Measurements from ENCODE around the gene MYORG.
A peak's percentile ranks its signal among the peaks of the same experiment; 100 is the strongest.
"Not testable (repeated sequence)": the region's sequence is repeated elsewhere in the genome, so short reads cannot be mapped to it uniquely, and the experiment has no call there.

The MYORG gene

DNA sequence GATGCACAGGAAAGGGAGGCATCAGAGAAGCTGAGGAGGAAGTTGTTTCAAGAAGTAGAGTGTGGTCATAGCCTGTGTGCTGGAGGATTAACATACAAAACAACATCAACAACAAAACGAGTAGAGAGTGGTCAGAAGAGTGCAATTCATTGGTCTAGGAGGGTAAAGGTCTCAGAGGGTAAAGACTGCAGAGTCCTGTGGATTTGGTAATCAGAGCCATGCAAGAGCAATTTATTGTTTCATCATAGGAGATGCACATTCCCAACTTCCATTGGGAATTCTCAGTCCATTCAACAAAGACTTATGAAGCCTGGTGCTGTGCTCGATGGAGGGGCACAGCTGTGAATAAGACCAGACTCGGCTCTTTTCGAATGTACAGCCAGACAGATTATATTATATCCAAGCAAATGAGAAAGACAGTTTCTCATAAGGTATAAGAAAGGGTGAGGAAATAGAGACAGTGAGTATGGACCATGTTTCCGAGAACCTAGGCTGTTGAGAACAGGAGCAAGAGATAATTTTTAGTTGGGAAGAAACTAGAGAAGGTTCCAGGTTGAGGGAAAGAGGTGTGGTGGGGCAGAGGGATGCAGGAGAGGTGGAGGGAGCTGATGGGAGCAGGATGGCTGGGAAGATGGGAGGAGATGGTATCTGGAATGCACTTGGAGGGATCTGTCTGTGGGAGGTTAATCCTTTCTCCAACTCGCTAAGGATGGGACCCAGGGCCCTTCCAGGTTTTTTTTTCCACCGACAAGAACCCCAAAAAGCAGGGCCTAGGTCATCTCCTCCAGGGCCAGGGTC is 7.9 kb upstream of the MYORG start:
- no peak for DNase-seq

DNA sequence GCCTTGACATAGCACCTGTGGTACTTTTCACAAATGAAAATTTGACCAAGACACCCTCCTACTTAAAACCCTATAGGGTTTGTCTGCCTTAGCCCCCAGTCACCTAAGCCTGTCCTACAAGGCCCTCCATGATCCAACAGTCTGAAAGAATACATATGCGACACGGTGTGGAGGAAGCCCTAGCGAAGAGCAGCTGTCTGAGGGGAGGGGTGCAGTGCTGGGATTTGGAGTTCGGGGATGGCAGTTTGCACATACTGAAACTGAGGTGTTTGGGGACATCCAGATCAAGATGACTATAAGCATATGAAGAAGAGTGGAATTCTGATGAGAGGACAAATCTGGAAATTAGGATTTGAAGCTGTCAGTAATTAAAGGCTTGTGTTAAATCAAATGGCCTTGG is 7.2 kb upstream of the MYORG start:
- DNase-seq, result no peak

DNA sequence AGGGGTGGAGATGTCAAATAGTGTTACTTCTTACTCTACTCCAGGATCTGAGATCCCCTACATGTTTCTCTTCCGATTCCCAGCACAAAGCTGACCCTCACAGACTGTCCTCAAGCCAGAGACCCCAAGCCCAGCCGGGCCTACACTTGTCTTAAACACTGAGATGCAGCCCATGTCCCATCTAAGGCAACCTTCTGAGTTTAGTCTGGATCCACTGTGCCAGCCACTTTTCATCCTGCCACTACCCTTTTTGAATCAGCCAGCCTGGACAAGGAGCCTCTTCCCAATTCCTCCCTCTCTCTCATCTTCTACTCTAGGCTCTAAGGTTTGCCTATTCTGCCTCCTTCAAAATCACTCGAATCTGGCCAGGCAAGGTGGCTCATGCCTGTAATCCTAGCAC is 6.2 kb upstream of the MYORG start:
- no peak for DNase-seq

DNA sequence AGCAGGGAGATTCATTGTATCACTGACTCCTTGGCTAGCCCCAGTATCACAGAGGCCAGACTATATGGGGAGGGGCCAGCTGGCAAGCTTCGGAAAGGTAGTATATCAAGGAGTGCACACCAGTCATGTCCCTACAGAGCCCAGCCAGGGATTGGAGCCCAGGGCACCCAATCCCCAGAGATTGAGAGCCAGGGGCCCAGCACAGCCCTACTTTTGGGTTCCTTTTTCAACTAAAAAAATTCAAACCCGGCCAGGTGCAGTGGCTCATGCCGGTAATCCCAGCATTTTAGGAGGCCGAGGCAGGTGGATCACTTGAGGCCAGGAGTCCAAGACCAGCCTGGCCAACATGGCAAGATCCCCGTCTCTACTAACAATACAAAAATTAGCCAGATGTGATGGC is 5.4 kb upstream of the MYORG start:
- no peak for DNase-seq

DNA sequence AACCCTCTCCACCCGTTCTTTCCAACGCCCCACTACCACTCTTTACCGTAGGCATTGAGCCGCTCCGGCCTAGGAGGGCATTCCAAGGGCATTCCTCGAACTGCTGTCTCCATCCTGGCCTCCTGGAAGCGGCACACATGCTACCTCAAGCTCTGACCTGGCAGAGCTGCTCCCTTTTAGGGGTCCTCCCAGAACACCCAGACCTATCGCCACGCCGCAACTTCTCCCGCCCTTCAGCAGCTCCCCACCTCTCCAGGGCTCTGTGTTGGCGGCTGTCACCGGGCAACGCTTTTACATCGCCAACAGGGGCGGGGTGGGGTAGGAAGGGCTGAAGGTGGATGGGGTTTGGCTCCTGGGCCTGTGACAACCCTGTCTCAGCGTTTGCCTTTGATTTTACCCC is 4.6 kb upstream of the MYORG start:
- DNase-seq, result no peak

DNA sequence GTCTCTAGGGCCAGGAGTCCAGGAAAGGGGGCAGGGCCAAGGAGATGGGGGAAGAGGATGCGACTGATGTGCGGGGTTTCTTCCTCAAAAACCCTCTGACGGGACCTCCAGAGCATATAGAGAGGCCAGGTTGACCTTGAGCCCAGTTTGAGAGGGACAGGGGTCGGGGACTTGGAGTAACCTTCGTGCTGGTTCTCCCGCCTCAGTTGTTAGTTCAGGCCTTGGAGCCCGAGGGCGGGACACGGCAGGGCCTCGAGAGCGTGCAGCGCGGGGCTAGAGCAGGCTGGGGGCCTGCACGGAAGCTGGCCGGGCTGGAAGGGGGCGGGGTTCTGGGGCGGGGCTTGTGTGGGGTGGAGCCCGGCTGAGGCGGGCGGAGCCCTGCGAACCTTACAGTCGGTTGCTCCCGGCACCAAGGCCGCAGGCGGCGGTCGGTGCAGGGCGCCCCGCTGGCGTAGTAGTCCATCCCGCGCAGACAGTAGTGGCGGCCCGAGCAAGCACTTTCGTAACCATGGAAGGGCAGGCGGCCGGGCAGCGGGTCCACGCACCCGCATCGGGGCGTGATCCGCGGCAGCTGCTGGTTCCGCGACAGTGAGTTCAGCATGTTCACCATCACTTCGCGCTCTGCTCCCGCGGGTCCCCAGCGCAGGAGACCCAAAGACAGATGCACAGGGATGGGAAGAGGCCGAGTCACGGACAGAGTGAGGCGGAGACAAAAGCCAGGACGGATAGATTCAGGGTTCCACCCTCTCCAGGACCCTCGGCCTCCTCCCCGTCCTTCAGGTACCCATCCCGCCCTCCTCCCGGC is 4.0 kb upstream of the MYORG start:
- DNase-seq, result peak; percentile 80

DNA sequence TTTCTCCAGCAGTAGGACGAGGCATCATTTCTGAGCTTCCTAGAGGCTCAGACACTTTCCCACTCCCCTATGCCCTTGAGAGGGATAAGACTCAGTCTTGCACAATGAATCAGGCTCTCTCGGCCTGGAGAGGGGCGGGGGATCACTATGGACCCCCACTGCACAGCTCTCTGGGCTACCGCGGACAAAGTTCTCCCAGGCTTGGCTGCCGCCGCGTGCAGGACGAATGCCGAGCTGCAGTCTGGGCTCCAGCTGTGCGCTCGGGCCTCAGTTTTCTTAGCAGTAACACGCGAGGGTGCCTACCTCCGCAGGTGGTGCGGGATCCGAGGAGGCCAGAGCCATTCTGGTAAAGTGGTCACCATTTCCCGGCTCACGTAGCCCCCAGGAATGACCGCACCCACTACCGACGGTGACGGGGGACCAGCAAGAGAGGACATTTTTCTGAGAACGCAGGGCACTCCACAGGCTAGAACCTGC is 3.4 kb upstream of the MYORG start:
- no peak for DNase-seq

DNA sequence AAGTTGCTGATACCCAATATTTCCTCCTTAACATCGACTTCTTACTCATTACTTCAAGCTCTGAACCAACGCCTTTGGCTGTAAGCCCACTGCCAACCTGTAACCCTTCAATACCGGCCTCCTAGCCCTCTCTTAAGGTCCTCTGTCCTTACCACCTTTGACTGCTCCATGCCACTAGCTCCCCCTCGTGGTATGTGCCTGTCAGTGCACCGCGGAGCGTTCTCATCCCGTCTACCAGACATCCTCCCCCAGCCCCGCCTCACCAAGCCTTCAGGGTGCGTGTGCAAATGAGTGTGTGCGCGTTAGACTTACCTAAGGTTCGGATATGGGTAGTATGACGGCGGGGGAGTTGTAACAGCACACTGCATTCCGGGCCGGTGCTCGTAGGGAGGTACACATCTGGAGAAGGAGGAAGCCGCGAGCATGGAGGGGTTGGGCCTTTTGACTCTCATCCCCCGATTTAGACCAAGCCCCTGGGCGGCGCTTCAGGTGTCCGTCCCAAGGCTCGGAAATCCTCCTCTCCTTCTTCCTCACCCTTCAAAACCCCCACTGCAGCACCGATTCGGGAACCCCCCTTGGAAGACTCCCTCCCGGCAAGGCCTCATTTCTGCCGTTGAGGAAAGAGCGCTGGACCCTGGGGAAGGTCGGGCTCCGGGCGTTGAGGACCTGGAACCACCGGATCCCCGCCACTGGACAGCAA is 2.8 kb upstream of the MYORG start:
- DNase-seq, result peak; percentile 94

DNA sequence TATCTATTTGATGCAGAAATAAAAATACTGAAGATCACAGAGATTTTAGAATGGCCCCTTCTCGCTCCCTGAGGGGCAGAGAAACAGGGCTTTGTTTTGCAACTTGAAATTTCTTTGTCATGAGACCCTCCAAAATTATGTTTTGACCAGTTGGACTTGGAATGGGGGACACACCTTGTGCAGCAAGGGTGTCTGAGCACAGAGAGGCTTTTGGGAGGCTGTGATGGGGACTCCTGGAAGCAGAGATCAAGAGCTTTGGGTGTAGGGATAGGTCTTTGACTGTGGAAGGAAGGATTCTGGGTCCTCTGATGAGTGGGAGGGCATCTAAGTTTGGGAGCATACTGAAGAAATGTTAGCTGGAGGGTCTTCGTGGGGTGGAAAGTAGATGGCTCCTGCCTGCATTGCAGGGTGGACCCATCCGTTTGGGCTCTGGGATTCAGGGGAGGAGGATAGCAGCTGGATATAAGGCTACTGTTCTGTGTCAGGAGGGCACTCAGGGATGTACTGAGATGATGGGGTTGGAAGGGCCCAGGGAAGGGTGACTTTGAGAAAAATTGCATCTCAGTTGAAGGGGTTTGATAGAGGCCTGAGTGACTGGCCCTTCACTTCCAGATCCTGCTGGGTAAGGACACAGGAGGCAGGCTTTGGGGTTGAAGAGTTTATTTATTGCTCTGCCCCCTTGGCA is 1.8 kb upstream of the MYORG start:
- no peak for DNase-seq

DNA sequence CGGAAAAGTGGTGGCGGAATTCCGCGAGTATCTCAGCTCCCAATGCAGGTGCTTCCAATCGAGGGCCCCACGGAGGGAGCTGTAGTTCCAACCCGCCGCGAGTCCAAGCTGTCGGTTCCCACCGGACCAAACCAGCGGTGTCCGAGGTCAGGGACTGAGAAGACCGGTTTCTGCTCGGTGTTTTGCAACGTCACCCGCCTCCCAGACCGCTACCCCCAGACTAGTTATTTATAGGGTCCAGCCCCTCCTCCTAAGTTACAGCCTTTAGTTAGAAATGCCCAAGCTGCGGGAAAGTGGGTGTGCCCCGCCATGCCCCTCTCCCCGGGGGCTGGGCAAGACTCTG is 677 bp upstream of the MYORG start:
- no peak for DNase-seq

DNA sequence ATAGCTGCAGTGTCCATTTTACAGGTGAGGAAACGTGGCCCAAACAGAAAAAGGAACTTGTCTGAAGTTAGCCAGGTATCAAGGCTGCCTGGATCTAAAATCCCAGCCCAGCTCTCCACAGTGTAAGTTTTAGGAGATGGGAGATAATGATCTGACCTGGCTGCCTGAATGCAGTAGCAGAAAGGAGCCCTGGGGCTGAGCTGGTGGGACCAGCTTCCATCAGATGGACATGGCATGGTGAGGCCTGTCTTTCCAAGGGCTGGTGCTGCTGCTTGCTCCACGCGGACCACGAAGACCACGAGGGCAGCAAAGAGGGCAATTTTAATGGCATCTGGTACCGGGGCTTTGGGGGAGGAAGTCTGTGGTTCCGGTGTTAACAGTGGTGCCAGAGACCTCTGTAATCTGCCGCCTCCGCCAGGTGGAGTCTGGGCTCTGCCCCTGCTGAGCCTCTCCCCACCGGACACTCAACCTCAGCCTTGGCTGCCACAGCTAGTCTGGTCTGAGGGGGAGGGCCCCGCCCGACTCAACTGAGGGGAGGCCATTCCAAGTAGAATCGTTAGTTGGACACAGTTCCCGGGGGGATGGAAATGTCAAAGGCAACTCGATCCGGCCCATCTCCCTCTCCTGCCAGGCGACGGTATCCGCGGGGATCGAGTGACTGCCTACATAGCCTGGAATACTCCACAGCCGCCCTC is 650 bp downstream of the MYORG start:
- DNase-seq, result peak; percentile 52

DNA sequence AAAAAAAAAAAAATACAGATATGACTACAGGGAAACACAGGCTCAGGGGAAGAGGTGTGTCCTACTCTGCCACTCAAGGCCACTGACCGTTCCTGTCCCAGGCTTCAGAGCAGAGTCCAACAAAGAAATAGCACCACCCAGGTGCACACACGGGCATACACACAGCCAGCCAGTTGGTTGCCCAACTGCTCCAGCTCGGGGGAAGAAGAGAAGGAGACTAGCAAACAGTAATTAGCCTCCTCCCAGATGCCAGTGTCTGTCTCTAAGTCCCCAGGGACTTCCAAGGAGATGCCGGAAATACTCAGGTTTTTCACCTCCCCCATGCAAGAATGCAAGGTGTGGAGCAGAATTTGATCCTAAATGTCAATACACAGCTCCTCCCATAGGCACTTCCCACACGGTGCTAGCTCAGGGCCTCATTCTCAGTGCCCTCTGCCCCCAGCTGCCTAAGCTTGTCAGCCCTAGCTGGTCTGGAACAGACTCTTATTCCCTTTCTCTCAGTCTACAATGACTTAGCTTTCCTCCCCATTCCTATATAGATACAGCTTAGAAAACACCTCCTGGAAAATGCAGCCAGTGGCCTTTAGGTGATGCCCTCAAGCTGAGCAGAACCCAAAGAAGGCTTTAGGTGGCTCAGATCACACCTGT is 1.7 kb downstream of the MYORG start:
- no peak for DNase-seq

DNA sequence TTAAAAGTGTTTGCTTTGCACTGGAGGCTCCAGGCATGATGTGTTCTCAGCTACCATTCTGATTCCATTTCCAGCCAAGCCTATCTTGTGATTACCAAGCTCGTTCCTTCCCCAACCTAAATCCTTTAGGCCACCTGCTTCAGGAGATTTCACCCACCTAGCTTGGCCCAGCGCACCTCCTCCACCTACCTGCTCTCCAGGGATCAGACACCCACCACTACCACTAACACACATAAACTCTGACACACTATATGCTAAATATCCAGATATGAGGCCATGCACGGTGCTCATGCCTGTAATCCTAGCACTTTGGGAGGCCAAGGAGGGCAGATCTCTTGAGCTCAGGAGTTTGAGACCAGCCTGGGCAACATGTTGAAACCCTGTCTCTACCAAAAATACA is 2.4 kb downstream of the MYORG start:
- no peak for DNase-seq

DNA sequence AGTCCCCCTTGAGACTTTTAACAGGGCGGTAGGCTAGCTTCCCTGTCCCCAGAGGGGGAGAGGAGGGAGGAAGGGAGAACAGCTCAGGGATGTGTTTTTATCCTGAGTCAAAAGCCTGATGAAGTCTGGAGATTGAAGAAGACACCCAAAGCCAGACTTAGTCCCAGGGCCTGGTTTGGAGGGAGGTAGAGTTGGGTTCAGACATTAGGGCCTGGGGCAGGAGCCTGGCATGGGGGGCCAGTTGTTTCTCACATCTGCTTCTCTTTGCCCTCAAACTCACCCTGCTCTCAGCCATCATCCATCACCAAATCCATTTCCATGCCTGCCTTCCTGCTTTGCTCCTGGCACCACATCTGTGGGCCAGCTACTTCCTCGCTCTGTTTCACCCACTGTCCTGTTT is 2.9 kb downstream of the MYORG start:
- no peak for DNase-seq

DNA sequence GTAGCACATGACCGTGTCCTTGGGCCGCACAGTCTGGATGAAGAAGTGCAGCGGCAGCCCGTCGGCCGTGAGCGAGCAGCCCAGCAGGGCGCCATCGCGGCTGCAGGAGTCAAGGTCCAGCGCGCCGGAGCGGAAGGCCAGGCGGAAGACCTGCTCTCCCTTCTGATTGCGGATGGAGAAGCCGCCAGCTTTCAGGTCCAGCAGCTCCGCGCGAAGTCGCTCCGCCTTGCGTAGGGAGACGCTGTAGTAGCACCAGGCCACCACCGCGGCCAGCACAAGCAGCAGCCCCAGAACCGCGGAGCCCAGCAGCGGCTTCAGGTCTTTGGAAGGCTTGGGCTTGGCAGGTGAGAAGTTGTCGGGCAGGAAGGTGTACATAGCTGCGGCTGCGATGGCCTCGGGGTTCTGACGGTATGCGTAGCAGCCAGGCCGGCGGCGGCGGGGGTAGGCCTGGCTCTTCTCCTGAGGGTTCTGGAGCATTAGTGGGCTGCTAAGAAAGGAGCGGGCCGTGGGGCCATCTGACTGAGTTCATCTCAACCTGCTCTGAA is 4.2 kb downstream of the MYORG start:
- no peak for DNase-seq

DNA sequence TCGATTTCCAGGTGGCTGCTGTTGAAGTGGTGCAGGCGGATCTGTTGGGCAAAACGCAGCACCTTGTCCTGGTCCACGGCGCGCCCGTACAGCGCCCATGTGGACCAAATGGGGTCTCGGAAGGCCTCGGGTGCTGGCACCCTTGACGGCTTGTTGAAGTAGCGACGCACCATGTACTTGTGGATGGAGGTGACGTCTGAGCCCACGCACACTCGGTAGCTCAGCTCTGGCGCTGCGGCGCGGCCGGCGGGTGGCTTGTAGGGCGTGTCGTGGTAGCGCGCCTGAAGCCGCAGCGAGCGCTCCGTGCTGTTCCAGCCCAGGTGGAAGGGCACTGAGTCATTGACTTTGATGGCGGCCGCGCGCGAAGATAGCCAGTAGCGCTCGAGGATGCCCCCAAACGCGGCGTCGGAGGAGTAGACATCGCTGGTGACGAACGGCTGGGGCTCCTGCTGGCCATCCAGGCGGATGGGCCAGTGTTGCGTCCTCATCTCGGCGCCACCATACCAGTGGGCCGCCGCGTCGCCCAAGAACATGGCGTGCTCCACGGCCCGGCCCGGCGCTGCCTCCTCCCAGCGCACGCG is 4.7 kb downstream of the MYORG start:
- DNase-seq, result no peak

DNA sequence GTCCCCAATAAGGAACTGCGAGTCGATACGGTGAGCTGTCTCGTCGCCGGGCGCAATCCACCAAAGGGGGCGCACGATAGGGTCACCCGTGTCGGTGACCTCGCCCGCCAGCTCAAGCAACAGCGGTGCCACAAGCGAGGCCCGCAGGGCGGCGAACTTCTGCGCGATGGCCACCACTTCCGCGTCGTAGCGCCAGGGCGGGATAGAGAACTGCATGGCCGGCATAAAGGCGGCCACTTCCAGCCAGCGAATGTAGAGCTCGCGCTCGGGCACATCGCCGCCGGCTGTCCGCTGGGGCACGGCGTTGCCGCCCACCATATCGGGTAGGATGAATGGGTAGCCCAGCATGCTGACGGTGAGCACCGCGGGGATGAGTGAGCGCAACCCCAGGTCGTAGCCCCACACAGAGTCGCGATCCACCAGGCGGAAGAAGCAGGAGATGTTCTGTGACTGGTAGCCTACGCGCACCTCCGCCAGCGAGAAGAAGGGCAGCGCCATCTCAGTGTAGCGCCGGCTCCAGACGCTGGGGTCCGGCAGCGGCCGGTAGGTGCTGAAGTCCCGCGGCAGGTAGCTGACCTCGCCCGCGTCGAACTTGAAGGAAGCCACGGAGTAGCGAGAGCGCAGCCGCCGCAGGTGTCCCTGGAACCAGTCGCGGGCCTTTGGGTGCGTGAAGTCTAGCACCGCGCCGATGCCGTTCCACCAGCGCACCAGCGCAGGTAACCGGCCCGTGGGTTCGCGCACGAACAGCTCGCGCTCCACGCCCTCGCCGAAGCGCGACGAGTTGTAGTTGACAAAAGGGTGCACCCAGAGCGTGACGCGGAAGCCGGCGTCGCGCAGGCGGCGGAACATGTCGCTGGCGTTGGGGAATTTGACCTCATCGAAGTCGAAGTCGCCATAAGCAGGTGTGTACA is 5.5 kb downstream of the MYORG start:
- DNase-seq, result no peak

DNA sequence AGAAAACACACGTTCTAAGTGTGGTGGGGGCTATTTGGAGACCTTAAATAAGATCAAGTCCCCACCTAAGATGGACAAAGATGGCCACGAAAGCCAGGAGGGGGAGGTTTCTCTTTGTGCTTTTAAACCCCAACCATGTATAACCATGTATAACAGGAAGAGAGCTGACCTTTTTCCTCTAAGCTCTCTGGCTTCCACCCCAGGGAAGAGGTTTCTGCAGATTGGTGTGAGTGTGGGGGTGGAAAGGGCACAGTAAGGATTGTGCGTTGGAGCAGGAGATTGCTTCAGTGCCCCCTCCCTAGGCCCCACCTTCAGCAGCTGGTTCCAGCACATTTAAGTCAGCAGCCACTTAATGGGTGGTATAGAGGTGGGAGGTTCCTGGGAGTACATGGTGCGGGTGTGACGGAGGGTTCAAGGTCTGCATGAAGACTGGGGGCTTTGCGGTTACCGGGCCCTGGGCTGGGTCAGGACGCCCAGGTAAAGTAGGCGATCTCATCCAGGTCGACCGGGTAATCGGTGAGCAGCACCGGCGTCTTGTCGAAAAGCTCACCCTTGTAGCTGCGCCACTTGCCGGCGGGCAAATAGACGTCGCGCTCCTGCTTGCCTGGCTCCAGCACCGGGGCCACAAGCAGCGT is 6.2 kb downstream of the MYORG start:
- no peak for DNase-seq

DNA sequence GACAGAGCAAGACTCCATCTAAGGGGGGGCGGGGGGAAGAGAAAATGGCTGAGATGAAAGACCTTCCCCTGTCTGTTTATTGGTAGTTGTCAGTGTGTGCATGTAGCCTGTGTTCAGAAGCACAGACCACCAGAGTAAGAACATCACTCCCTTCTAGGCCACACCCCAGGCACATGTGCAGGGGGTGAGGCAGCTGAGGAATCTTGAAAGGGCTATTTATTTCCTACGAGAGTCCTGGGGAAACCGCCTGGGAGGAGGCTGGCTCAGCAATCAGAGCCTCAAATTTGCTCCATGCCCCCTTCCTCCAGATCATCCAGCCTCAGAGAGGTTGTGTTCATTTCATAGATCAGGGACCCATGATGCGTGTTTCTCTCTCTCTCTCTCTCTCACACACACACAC is 7.1 kb downstream of the MYORG start:
- no peak for DNase-seq

DNA sequence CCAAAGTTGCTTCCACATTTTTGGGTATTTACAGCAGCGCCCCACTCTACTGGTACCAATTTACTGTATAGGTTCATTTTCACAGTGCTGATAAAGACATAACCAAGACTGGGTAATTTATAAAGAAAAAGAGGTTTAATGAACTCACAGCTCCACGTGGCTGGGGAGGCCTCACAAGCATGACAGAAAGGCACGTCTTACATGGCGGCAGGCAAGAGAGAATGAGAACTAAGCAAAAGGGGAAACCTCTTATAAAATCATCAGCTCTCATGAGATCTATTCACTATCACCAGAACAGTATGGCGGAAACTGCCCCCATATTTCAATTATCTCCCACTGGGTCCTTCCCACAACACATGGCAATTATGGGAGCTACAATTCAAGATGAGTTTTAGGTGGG is 7.9 kb downstream of the MYORG start:
- DNase-seq, result not testable (repeated sequence)

Measured in activated CD4-positive, alpha-beta T cell treated with anti-CD3 and anti-CD28 coated beads, Interleukin-2, amount 50 U/mL, for 16 hours (primary cell).